ENCODE results near the gene RNF4. TPM values are rescaled to one million over a fixed set of nuclear protein-coding genes. Genes with fewer than 3 reads are reported as not detected.
"Not testable (repeated sequence)": the region's sequence is repeated elsewhere in the genome, so short reads cannot be mapped to it uniquely, and the experiment has no call there.

The RNF4 gene
- total and polyA plus RNA-seq, 2 donors: 41.3 to 43.1 TPM

- H3K36me3 ChIP-seq (ENCODE audit: control insufficient read depth in 2 of 2, insufficient read depth in 2 of 2, low read length in 1 of 2): peaks cover 79 to 88% of the 10 kb centered on the region in 2 donors
- no peaks in the 10 kb centered on the region for H3K27me3 ChIP-seq (ENCODE audit: control insufficient read depth in 2 of 2, insufficient read depth in 1 of 2, low read length in 1 of 2)
- H3K9me3 ChIP-seq (ENCODE audit: control insufficient read depth in 2 of 2, insufficient read depth in 1 of 2, low read length in 1 of 2): no peaks in the 10 kb centered on the region
- no peaks in the 10 kb centered on the region for H3K4me1 ChIP-seq (ENCODE audit: control insufficient read depth in 2 of 2, insufficient read depth in 2 of 2, low read length in 2 of 2)
- DNase-seq (ENCODE audit: low read depth in 6 of 9, low spot score in 9 of 9): no peak
- H3K27ac ChIP-seq (ENCODE audit: low read depth in 1 of 2, low read length in 1 of 2): no peak overlapping the region
- WGBS: 95% methylated on average over 13 of the region's 13 CpGs
- no peak overlapping the region for H3K4me3 ChIP-seq (ENCODE audit: low read length in 2 of 2)
Observed at GRCh38 chr4:2510351-2511259, 41.7 kb downstream of the RNF4 start.

- Histone ChIP-seq H3K27ac (ENCODE audit: low read depth in 1 of 2, low read length in 1 of 2) (no peak overlapping the region), H3K9me3 (ENCODE audit: control insufficient read depth in 2 of 2, insufficient read depth in 1 of 2, low read length in 1 of 2) (no peaks in the 10 kb centered on the region), H3K36me3 (ENCODE audit: control insufficient read depth in 2 of 2, insufficient read depth in 2 of 2, low read length in 1 of 2) (peaks cover 78 to 87% of the 10 kb centered on the region in 2 donors), H3K4me3 (ENCODE audit: low read length in 2 of 2) (no peak overlapping the region), H3K27me3 (ENCODE audit: control insufficient read depth in 2 of 2, insufficient read depth in 1 of 2, low read length in 1 of 2) (no peaks in the 10 kb centered on the region), H3K4me1 (ENCODE audit: control insufficient read depth in 2 of 2, insufficient read depth in 2 of 2, low read length in 2 of 2) (no peaks in the 10 kb centered on the region)
- 84% methylated on average over 9 of the region's 9 CpGs for WGBS
- no peak for DNase-seq (ENCODE audit: low read depth in 6 of 9, low spot score in 9 of 9)
Observed at GRCh38 chr4:2511645-2512131, 42.8 kb downstream of the RNF4 start.

- Histone ChIP-seq H3K27me3 (ENCODE audit: control insufficient read depth in 2 of 2, insufficient read depth in 1 of 2, low read length in 1 of 2) (no peaks in the 10 kb centered on the region), H3K9me3 (ENCODE audit: control insufficient read depth in 2 of 2, insufficient read depth in 1 of 2, low read length in 1 of 2) (no peaks in the 10 kb centered on the region), H3K4me1 (ENCODE audit: control insufficient read depth in 2 of 2, insufficient read depth in 2 of 2, low read length in 2 of 2) (no peaks in the 10 kb centered on the region), H3K27ac (ENCODE audit: low read depth in 1 of 2, low read length in 1 of 2) (no peak overlapping the region), H3K36me3 (ENCODE audit: control insufficient read depth in 2 of 2, insufficient read depth in 2 of 2, low read length in 1 of 2) (peaks cover 73 to 79% of the 10 kb centered on the region in 2 donors), H3K4me3 (ENCODE audit: low read length in 2 of 2) (no peak overlapping the region)
- DNase-seq (ENCODE audit: low read depth in 6 of 9, low spot score in 9 of 9): no peak
- WGBS: 96% methylated on average over 15 of the region's 15 CpGs
Observed at GRCh38 chr4:2512396-2513135, 43.7 kb downstream of the RNF4 start.

GRCh38 chr4:2514193-2514592 lies 45.3 kb downstream of the RNF4 start:
- H3K27me3 ChIP-seq (ENCODE audit: control insufficient read depth in 2 of 2, insufficient read depth in 1 of 2, low read length in 1 of 2); H3K27ac ChIP-seq (ENCODE audit: low read depth in 1 of 2, low read length in 1 of 2); H3K4me3 ChIP-seq (ENCODE audit: low read length in 2 of 2); H3K4me1 ChIP-seq (ENCODE audit: control insufficient read depth in 2 of 2, insufficient read depth in 2 of 2, low read length in 2 of 2); DNase-seq (ENCODE audit: low read depth in 6 of 9, low spot score in 9 of 9); H3K9me3 ChIP-seq (ENCODE audit: control insufficient read depth in 2 of 2, insufficient read depth in 1 of 2, low read length in 1 of 2): not testable (repeated sequence)
- peaks cover 62 to 71% of the 10 kb centered on the region in 2 donors for H3K36me3 ChIP-seq (ENCODE audit: control insufficient read depth in 2 of 2, insufficient read depth in 2 of 2, low read length in 1 of 2)
- WGBS: 97% methylated on average over 9 of the region's 9 CpGs

- H3K4me1 ChIP-seq (ENCODE audit: control insufficient read depth in 2 of 2, insufficient read depth in 2 of 2, low read length in 2 of 2); DNase-seq (ENCODE audit: low read depth in 6 of 9, low spot score in 9 of 9); H3K27ac ChIP-seq (ENCODE audit: low read depth in 1 of 2, low read length in 1 of 2); H3K4me3 ChIP-seq (ENCODE audit: low read length in 2 of 2); H3K9me3 ChIP-seq (ENCODE audit: control insufficient read depth in 2 of 2, insufficient read depth in 1 of 2, low read length in 1 of 2); H3K27me3 ChIP-seq (ENCODE audit: control insufficient read depth in 2 of 2, insufficient read depth in 1 of 2, low read length in 1 of 2): not testable (repeated sequence)
- peaks cover 55 to 64% of the 10 kb centered on the region in 2 donors for H3K36me3 ChIP-seq (ENCODE audit: control insufficient read depth in 2 of 2, insufficient read depth in 2 of 2, low read length in 1 of 2)
- 97% methylated on average over 11 of the region's 11 CpGs for WGBS
Observed at GRCh38 chr4:2514944-2515343, 46.0 kb downstream of the RNF4 start.

- 93% methylated on average over 4 of the region's 4 CpGs for WGBS
- Histone ChIP-seq H3K36me3 (ENCODE audit: control insufficient read depth in 2 of 2, insufficient read depth in 2 of 2, low read length in 1 of 2) (peaks cover 47 to 53% of the 10 kb centered on the region in 2 donors), H3K27ac (ENCODE audit: low read depth in 1 of 2, low read length in 1 of 2) (no peak overlapping the region), H3K27me3 (ENCODE audit: control insufficient read depth in 2 of 2, insufficient read depth in 1 of 2, low read length in 1 of 2) (no peaks in the 10 kb centered on the region), H3K4me1 (ENCODE audit: control insufficient read depth in 2 of 2, insufficient read depth in 2 of 2, low read length in 2 of 2) (no peaks in the 10 kb centered on the region), H3K4me3 (ENCODE audit: low read length in 2 of 2) (no peak overlapping the region), H3K9me3 (ENCODE audit: control insufficient read depth in 2 of 2, insufficient read depth in 1 of 2, low read length in 1 of 2) (no peaks in the 10 kb centered on the region)
- no peak for DNase-seq (ENCODE audit: low read depth in 6 of 9, low spot score in 9 of 9)
Observed at GRCh38 chr4:2515830-2516550, 47.1 kb downstream of the RNF4 start.

- Histone ChIP-seq H3K36me3 (ENCODE audit: control insufficient read depth in 2 of 2, insufficient read depth in 2 of 2, low read length in 1 of 2) (peaks cover 43 to 51% of the 10 kb centered on the region in 2 donors), H3K4me1 (ENCODE audit: control insufficient read depth in 2 of 2, insufficient read depth in 2 of 2, low read length in 2 of 2) (no peaks in the 10 kb centered on the region), H3K27ac (ENCODE audit: low read depth in 1 of 2, low read length in 1 of 2) (no peak overlapping the region), H3K4me3 (ENCODE audit: low read length in 2 of 2) (no peak overlapping the region), H3K9me3 (ENCODE audit: control insufficient read depth in 2 of 2, insufficient read depth in 1 of 2, low read length in 1 of 2) (no peaks in the 10 kb centered on the region), H3K27me3 (ENCODE audit: control insufficient read depth in 2 of 2, insufficient read depth in 1 of 2, low read length in 1 of 2) (no peaks in the 10 kb centered on the region)
- DNase-seq (ENCODE audit: low read depth in 6 of 9, low spot score in 9 of 9): no peak
- 95% methylated on average over 2 of the region's 2 CpGs for WGBS
Observed at GRCh38 chr4:2516635-2517034, 47.7 kb downstream of the RNF4 start.

- H3K27me3 ChIP-seq (ENCODE audit: control insufficient read depth in 2 of 2, insufficient read depth in 1 of 2, low read length in 1 of 2): no peaks in the 10 kb centered on the region
- no peak overlapping the region for H3K4me3 ChIP-seq (ENCODE audit: low read length in 2 of 2)
- no peaks in the 10 kb centered on the region for H3K9me3 ChIP-seq (ENCODE audit: control insufficient read depth in 2 of 2, insufficient read depth in 1 of 2, low read length in 1 of 2)
- no peak for DNase-seq (ENCODE audit: low read depth in 6 of 9, low spot score in 9 of 9)
- H3K27ac ChIP-seq (ENCODE audit: low read depth in 1 of 2, low read length in 1 of 2): no peak overlapping the region
- no peaks in the 10 kb centered on the region for H3K4me1 ChIP-seq (ENCODE audit: control insufficient read depth in 2 of 2, insufficient read depth in 2 of 2, low read length in 2 of 2)
- 97% methylated on average over 9 of the region's 9 CpGs for WGBS
- H3K36me3 ChIP-seq (ENCODE audit: control insufficient read depth in 2 of 2, insufficient read depth in 2 of 2, low read length in 1 of 2): no peaks in the 10 kb centered on the region
Observed at GRCh38 chr4:2526559-2526958, 57.7 kb downstream of the RNF4 start.
